Activated CD4-positive, CD25-positive, alpha-beta regulatory T cell treated with anti-CD3 and anti-CD28 coated beads, Interleukin-2, amount 50 U/mL, for 24 hours (primary cell): ENCODE results near the gene USP6.
"Not testable (repeated sequence)": the region's sequence is repeated elsewhere in the genome, so short reads cannot be mapped to it uniquely, and the experiment has no call there.

Source experiments
- ATAC-seq, 2 donors: fragments of 150-1000 bp; cut with Tn5 transposase; one replicate each; pipeline ENCODE4 v1.10.0; 2021; ENCODE audit warnings: mild to moderate bottlenecking in 1 of 2, moderate library complexity in 1 of 2

The USP6 gene

GRCh38 chr17:5194346-5194745 is 78.5 kb downstream of the USP6 start:
- ATAC-seq = no peak

- ATAC-seq = no peak
Measured at GRCh38 chr17:5198472-5198871, 82.6 kb downstream of the USP6 start.

- ATAC-seq = no peak
Measured at GRCh38 chr17:5200360-5200759, 84.5 kb downstream of the USP6 start.

GRCh38 chr17:5201011-5201410 is 85.2 kb downstream of the USP6 start:
- ATAC-seq = no peak

- ATAC-seq = no peak
Measured at GRCh38 chr17:5203178-5203907, 87.5 kb downstream of the USP6 start.

GRCh38 chr17:5203908-5204294 is 88.1 kb downstream of the USP6 start:
- no peak for ATAC-seq

GRCh38 chr17:5209396-5209795 is 93.6 kb downstream of the USP6 start:
- no peak for ATAC-seq

GRCh38 chr17:5210091-5210490 is 94.3 kb downstream of the USP6 start:
- no peak for ATAC-seq

GRCh38 chr17:5210614-5211252 is 94.9 kb downstream of the USP6 start:
- no peak for ATAC-seq

- no peak for ATAC-seq
Measured at GRCh38 chr17:5211458-5211857, 95.6 kb downstream of the USP6 start.

- not testable (repeated sequence) for ATAC-seq
Measured at GRCh38 chr17:5217562-5217961, 101.7 kb downstream of the USP6 start.

- no peak for ATAC-seq
Measured at GRCh38 chr17:5219536-5219935, 103.7 kb downstream of the USP6 start.

GRCh38 chr17:5220074-5220473 is 104.2 kb downstream of the USP6 start:
- no peak for ATAC-seq

GRCh38 chr17:5221912-5222311 is 106.1 kb downstream of the USP6 start:
- not testable (repeated sequence) for ATAC-seq
